ENCODE results near the gene MYG1.
"Not testable (repeated sequence)": the region's sequence is repeated elsewhere in the genome, so short reads cannot be mapped to it uniquely, and the experiment has no call there.

The MYG1 gene

DNA sequence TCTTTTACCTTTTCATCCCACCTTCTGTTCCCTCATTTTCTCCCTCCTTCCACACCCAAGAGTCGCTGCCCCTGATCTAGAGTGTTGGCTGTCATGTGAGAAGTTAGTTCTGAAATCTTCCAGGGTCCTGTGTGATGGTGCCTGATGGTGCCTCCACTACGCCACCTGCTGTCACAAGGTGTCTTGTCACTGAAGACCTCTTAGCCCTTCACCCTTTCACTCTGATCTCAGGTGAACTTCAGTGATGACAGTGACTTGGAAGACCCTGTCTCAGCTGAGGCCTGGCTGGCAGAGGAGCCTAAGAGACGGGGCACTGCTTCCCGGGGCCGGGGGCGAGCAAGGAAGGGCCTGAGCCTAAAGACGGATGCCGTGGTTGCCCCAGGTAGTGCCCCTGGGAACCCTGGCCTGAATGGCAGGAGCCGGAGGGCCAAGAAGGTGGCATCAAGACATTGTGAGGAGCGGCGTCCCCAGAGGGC lies 11.7 kb upstream of the MYG1 start:
- no peak for DNase-seq

GRCh38 chr12:53288322-53288721 lies 11.2 kb upstream of the MYG1 start:
- no peak for DNase-seq

DNA sequence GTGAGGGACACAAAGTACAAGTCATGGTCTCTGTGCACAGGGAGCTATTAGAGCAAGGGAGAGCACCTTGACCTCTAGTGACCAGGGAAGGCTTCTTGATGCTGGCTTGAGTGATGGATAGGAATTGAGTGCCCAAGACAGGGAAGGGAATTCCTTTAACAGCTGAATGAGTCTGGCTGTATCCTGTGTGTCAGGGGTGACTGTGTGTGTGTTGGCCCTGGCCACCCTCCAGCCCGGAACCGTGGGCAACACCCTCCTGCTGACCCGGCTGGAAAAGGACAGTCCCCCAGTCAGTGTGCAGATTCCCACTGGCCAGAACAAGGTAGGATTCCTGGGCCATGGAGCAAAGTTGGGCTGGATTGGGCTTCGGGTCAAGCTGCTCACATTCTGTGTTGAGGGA lies 9.6 kb upstream of the MYG1 start:
- no peak for DNase-seq

DNA sequence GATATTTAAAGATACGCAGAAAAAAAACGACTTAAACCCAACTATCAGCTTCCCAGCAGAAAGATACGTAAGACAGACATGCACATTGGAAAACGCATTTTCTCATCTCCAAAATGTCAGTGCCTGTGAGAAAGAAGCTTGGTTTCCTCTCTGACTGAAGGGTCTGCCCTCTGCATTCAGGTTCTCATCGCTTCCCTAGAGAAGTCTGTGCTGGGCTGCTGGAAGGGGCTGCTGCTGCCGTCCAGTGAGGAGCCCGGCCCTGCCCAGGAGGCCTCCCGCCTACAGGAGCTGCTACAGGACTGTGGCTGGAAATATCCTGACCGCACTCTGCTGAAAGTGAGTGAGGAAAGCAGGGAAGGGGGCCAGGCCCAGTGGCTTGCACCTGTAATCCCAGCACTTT lies 8.8 kb upstream of the MYG1 start:
- no peak for DNase-seq

- DNase-seq: no peak
Measured at GRCh38 chr12:53292426-53292825, 7.1 kb upstream of the MYG1 start.

DNA sequence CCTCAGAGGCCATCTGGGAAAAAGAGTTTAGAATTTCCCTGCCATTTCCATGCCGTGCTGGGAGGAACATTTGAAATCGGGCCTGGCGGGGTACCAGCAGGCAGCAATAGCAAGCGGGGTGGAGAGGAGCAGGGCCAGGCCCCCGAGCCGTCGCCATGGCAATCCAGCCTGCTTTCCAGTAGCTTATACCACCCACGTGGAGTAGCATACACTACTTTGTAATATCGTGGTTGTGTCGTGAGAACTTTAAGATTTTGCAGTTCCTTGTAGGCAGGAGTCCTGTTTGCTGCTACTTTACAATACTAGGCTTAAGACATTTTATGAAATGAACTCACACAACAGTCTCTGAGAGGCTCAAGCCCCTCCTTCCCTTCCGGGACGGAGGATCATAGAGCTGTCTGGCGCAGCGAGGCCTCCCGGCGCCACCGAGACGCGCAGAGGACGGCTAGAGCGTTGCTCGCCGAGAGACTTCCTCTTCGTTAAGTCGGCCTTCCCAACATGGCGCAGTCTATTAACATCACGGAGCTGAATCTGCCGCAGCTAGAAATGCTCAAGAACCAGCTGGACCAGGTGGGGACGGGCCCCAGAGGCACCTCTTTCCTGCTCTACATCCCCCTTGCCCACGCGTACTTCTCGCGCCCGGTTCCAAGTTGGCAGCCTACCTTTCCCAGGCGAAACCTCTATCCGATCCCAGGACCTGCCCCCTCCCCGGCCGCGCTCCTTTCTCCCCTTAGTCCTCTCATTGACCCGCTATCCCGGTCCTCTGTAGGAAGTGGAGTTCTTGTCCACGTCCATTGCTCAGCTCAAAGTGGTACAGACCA lies 4.2 kb upstream of the MYG1 start, which contains the start of gene PFDN5:
Gene PFDN5 (plus strand): TSS at position 473 of the 821 bp plus-strand sequence. CDS start 26 bp downstream, at position 499.
- DNase-seq: peak; percentile 58

- no peak for DNase-seq
Measured at GRCh38 chr12:53295891-53296219, 3.6 kb upstream of the MYG1 start.

GRCh38 chr12:53297106-53297505 lies 2.4 kb upstream of the MYG1 start:
- not testable (repeated sequence) for DNase-seq

- DNase-seq: no peak
Measured at GRCh38 chr12:53298164-53298563, 1.3 kb upstream of the MYG1 start.

GRCh38 chr12:53299101-53299453 lies 418 bp upstream of the MYG1 start:
- no peak for DNase-seq

DNA sequence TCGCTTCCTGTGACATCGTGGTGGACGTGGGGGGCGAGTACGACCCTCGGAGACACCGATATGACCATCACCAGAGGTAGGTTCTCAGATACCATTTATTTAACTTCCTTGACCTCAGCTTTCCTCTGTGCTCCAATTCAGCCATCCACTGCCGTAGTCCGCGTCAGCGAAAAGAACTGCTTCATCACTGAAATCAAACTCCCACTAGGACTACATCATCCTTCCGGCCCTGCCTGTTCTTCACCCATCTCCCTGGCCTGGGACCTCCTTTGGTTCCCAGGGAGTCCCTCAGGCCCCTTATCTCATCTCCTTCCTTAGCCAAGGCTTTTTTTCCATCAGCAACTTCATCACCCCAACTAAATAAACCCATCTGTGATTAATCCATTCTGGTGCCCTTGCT lies 692 bp downstream of the MYG1 start:
- DNase-seq: no peak

- no peak for DNase-seq
Measured at GRCh38 chr12:53302903-53303302, 3.4 kb downstream of the MYG1 start.

GRCh38 chr12:53306826-53307225 lies 7.3 kb downstream of the MYG1 start:
- no peak for DNase-seq

- DNase-seq: no peak
Measured at GRCh38 chr12:53308276-53308675, 8.8 kb downstream of the MYG1 start.

- no peak for DNase-seq
Measured at GRCh38 chr12:53313996-53314395, 14.5 kb downstream of the MYG1 start.

- DNase-seq: no peak
Measured at GRCh38 chr12:53320352-53321195, 21.1 kb downstream of the MYG1 start.

DNA sequence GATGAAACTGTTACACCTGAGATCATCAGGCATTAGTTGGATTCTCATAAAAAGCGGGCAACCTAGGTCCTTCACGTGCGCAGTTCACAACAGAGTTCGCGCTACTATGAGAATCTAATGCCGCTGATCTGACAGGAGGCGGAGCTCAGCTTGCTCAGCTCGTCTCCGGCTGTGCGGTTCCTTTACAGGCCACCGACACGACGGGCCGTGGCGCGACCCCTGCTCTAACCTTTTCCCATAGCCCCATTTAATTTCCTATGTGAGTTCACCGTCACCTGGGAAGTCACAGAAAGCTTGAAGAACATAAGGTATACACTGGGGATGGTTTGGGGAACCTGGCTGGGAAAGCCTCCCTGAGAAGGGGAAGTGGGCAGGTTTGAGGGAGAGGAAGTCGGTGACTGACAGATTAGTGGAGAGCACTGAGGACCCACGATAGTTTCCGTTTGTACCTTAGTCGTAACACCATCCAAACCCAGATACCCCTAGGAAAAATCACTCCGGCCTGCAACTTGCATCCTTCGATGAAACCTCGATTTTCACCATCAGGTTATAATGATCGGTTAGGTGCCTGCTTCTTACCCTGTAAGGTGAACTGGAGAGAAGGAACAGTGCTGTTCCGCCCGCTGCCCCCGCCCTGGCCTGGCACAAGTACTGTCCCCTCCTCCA lies 24.8 kb downstream of the MYG1 start:
- peak; percentile 33 for DNase-seq

GRCh38 chr12:53324779-53325510 lies 25.4 kb downstream of the MYG1 start:
- DNase-seq: peak; percentile 80

DNA sequence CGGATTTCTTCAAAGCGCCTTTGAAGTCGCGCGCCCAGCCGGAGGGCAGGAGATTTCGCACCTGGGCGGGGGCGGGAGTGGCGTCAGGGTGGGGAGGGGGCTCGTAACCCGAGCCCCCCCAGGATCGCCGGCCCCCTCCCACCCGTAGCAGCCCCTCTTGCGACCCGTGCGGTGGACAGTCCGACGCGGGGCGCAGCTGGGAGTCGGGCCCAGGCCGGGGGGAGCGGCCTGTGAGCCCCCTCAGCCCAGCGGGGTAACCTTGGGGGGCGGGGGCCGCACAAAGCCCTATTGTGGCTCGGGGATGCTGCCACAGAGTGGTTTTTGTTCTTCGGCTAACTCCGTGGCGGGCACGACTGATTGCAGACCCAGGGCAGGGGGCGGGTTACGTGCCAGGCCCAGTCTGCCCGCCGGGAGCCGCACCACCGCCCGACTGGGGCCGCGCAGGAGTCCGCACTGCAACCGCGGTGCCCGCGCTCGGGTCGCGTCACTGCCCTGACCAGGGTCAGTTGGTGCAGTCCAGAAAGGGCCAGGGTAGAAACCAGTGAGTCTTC lies 26.1 kb downstream of the MYG1 start:
- no peak for DNase-seq

DNA sequence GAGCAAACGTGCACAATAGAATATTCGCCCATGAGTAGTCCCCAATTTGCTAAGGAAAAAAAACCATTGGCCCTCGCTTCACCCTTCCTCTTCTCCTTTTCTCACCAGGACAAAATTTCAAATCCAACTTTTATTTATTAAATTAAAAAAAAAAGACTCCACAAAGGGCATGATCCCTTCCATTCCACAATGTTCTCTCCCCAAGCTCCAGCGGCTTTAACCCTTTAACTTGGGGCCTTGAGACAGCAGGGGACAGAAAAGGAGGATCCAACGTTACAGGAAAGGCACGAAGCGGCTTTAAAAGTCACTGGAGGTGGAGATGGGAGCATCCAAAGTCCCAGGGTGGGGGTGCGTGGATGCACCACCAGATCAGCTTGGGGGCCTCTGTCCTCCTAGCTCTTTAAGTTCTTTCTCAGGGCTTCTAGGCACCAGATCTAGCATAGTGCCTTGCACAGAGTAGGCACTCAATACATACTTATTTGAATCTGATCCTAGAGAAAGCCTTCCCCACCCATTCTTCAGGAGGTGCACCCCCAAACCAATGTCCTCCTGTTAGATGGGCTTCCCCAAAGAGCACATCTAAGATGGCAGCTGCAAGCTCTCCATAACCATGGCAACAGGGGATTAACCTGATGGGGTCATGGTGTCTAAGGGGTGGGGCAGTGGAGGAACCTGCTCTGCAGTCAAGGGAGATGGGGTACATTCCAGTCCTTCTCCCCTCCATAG lies 27.1 kb downstream of the MYG1 start:
- DNase-seq: no peak

DNA sequence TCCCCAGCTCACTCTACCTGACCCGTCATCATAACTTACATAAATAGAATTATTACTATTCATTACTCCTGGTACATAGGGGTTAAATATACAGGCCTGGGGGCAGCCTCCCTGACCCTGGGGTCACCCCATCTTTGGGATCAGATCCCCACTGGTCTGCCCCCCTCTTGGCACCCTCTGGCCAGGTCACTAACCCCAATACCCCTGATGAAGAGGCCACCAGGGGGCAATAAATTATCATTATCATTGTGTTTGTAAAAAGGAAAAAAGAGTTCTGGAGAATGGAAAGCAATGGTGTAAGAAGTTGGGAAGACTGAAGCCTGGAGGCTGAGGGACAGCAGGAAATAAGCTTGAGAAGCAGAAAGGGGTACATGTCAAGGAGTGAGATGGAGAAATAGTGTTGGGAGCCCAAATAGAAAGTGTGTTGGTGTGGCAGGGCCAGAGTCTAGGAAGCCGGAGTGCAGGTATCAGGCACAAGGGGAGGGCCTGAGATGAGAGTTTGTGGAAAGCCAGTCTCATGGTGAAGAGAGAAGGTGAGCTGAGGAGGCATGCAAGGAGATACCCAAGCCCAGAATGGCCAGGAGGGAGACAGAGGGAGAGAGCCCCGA lies 28.0 kb downstream of the MYG1 start:
- DNase-seq: no peak
